Activated effector memory CD4-positive, alpha-beta T cell treated with anti-CD3 and anti-CD28 coated beads, Interleukin-2, amount 50 U/mL, for 16 hours (primary cell): ENCODE data around the gene IPP.
"Not testable (repeated sequence)": the region's sequence is repeated elsewhere in the genome, so short reads cannot be mapped to it uniquely, and the experiment has no call there.

Experiments
- DNase-seq: peaks from one replicate; pipeline ENCODE4 v3.0.0-alpha.2; 2020

Gene IPP

DNA sequence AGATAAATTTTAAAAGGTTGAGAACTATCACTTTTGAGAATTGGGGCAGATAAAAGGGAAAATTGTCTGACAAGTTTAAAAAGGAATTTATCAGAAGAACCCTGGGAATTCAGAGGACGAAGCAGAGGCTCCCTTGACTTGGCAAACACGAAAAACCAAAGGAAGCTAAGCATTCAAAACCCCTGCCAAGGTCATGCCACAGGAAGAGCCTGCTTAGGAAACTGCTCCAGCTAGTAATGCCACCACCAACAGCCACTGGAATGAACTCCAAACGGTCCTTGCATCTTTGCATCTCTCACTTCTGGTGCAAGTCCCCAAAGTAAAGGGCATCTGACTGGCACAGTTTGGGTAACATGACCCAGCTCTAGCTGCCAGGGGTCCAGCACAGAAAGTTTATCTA is 71.3 kb downstream of the IPP start:
- DNase-seq = no peak

DNA sequence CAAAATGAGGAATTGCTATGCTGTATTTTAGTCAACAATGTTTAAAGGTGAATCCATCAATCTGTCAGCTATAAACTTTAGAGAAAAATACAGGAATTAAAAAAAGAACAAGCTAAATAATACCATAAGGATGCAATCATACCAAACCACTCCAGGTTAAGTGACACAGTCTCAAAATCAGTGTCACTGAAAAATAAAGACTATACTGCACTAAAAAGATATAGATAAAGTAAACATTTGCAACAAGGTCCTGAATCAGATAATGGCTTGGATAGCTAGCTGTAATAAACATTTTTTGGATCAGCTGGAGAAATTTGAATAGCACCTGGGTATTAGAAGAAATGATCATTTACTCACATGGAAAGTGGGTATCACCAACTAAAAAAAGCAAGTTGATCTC is 72.0 kb downstream of the IPP start:
- DNase-seq = no peak

DNA sequence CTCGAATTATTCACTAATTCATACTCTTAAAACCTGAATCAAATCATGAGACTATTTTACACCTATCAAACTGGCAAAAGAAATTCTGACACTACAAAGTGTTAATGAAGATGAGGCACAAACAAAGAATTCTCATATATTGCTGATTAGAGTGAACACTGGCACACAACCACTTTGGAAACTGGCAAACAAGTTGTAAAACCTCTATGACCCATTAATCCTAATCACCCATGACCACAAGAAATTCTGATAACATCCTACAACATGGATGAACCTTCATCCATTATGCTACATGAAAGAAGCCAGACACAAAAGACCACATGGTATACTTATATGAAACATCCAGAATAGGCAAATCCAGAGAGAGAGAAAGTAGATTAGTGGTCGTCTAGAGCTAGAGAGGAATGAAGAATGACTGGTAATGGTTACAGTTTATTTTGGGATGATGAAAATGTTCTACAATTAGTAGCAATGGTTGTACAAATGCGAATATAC is 72.7 kb downstream of the IPP start:
- no peak for DNase-seq

DNA sequence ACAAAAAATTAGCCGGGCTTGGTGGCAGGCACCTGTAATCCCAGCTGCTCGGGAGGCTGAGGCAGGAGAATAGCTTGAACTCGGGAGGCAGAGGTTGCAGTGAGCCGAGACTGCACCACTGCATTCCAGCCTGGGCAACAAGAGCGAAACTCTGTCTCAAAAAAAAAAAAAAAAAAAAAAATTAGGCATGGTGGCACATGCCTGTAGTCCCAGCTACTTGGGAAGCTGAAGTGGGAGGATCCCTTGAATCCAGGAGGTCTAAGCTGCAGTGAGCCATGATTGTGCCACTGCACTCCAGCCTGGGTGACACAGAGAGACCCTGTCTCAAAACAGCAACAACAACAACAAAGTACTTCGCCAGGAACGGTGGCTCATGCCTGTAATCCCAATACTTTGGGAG is 73.9 kb downstream of the IPP start:
- not testable (repeated sequence) for DNase-seq

DNA sequence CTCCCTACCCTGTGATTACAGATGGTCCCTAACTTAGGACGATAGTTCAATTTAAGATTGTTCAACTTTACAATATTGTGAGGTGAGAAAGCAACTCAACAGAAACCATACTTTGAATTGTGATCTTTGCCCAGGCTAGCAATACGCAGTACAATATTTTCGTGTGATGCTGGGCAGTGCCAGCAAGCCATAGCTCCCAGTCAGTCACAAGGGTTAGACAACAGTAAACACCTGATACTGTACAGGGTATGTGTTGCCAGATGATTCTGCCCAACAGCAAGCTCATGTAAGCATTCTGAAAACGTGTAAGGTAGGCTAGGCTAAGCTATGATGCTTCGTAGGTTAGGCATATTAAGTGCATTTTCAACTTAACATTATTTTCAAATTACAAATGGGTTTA is 76.0 kb downstream of the IPP start:
- DNase-seq = no peak

DNA sequence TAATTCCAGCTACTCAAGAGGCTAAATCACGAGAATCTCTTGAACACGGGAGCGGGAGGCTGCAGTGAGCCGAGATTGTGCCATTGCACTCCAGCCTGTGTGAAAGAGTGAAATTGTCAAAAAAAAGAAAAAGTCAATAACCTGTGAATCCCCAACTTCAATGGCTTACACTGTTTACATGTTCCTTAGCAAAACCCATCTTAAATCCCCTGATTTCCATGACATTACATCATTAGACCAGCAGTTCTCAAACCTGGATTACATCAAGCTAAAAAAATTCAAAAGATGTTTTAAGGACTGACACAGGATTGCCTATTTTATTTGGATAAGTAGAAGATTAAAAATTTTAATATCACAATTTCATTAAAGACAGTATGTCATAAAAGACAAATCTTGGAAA is 76.5 kb downstream of the IPP start:
- DNase-seq = no peak

DNA sequence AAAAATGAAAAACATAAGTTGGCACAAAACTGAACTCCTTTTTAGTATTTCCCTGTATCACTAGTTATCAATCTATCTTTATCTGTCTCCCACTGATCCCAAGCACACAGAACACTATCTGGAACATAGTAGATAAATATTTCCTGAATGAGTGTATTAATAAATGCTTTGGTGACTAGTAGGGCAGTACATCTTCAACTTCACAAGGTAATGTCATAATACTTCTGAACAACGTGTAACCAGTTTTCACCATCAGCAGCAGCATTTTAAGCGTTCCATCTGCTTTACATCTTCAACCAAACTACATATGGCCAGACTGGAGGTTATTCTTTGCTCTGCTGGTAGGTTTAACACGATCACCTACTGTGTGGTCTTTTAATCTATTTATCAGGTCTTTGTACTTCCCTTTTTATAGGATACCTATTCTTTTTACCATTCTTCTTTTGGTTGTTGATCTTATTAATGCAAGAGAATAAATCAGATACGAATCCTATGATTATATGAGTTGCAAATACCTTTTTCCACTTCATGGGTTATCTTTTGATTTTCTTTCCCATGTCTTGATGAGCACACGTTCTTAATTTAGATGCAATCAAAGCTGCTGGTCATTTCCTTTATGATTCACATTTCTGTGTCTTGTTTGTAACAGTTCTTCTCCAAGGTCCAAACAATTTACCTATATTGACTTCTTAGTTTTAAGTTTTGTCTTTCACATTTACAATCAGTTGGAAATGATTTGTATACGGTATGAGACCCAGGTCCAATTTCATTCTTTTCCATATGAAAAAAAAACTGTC is 80.4 kb downstream of the IPP start:
- no peak for DNase-seq

DNA sequence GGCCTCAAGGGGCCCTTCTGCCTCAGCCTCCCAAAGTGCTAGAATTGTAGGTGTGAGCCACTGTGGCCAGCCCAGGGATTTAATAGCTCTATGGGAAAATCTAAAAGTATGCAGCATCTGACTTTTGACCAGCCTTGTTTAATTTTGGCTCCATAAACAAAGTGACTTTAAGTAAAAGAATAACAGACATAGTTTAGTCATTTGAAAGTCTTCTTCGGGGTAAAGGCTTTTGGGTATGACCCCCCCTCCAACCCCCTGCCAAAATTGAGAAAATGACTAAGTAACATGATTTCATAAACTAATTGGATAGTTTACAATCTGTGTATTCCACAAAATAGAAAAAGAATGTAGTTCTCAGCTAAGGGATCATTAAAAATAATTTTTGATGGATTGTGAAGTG is 81.1 kb downstream of the IPP start:
- no peak for DNase-seq

DNA sequence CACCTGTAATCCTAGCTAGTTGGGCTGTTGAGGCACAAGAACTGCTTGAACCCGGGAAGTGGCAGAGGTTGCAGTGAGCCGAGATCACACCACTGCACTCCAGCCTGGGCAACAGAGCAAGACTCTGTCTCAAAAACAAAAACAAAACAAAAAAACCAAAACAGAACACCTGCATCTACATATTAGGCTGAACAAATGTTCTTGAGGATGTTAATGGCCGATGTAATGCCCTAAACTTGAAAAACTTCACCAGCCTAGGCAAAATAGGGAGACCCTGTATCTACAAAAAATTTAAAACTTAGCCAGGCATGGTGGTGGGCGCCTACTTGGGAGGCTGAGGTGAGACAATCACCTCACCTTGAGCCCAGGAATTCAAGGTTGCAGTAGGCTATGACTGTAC is 81.9 kb downstream of the IPP start:
- no peak for DNase-seq

DNA sequence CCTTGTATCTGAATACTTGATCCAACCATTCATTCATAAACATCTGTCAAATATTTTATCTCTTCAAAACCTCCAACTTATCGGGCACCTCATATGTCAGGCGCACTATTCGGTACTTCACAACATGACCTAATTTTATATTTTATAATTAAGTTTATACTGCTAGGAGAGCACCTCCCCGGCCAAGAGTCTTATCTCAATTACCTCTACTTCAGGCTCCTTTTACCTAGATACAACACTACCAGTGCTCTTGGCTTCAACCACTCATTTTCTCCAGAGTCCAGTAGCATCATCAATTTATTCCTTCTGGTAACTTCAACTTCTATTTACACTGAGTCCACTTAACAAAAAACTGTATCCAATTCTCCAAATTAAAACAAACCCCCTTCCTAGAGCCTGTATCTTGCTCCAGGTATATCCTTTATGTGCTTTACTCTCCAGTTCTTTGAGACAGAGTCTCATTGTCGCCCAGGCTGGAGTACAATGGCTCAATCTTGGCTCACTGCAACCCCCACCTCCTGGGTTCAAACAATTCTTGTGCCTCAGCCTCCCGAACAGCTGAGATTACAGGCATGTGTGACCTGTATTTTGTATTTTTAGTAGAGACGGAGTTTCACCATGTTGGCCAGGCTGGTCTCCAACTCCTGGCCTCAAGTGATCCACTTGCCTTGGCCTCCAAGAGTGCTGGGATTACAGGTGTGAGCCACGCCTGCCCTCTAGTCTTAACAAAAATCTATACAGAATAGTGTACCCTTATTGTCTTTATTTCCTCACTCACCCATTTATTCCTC is 82.9 kb downstream of the IPP start:
- DNase-seq = no peak

DNA sequence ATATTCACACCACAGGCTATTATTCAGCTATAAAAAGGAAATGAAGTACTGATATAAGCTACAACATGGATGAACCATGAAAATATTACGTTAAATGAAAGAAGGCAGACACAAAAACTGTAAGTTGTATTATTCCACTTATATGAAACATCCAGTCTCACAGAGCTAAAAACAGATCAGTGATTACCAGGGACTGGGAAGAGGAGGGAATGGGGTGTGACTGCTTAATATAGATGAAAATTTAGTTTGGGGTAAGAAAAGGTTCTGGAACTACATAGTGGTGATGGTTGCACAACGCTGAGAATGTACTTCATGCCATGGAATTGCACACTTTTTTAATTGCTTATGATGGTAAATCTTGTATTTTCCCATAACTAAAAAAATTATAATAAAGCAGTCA is 83.6 kb downstream of the IPP start:
- no peak for DNase-seq

DNA sequence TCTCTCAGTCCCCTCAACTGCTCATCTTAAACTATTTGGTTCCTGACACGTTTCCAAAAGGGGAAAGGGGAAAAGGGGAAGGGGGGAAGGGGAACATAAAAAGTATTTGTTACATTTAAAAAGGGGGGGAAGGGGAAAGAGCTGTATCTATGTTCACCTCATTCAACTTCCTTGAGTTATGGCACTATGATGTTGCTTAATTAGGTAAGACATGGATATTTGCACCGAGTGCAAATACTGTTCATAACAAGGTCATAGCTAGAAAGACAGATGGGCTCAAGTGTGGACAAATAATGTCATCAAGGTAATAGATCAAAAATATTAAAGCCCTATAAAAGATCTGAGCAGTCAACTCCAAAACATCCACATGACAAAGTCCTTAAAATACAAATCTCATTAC is 90.1 kb downstream of the IPP start:
- no peak for DNase-seq

DNA sequence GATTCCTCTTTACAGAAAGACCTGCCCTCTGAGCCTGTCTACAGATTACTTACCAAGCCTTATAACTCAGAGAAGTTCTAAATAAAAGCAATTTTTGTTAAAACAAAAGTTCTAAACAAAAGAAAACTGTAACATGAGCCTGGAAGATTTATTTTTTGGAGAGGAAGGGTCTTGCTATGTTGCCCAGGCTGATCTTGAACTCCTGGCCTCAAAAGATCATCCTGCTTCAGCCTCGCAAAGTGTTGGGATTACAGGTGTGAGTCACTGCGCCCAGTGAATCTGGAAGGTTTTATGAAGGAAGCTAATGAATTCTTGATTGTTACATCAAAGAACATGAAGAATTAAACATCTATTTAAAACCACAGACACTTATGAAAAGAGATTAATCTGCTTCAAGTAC is 91.2 kb downstream of the IPP start:
- DNase-seq = no peak

DNA sequence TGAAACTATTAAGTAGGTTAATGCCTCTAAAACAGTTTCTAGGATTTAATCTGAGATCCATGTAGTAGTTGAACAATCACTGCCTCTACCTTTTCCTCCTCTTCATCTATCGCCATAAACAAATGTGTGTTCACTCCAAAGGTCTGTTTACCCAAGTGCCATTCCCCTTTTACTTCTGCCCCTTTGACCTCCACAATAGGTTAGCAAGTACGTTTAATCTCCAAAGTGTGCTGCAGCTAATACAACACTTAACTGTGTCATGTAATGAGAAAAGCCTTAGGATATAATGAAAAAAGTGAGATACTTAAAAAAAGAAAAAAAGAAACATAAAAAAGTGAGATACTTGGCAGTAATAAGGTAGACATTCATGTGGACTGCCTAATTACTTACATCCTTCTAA is 92.3 kb downstream of the IPP start:
- DNase-seq = no peak

DNA sequence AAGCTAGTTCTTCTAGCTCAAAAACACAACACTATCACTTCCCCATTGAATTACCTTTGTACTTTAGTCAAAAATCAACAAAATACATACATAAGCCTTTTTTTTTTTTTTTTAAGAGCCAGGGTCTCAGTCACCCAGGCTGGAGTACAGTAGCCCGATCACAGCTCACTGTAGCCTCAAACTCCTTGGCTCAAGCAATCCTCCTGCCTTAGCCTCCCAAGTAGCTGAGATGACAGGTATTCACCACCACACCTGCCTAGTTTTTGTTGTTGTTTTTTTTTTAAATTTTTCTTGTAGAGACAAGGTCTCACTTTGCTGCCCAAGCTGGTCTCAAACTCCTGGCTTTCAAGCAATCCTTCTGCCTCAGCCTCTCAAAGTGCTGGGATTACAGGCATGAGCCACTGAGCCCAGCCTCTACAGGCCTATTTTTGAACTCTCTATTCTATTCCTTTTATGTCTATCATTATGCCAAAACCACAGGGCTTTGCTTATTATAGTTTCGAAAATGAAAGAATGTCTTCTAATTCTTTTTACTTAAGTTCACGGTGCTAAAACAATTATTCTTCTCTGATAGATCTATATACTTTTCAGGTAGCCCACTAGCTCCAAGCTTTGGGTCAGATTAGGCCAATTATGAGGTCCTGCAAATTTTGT is 93.8 kb downstream of the IPP start:
- no peak for DNase-seq

DNA sequence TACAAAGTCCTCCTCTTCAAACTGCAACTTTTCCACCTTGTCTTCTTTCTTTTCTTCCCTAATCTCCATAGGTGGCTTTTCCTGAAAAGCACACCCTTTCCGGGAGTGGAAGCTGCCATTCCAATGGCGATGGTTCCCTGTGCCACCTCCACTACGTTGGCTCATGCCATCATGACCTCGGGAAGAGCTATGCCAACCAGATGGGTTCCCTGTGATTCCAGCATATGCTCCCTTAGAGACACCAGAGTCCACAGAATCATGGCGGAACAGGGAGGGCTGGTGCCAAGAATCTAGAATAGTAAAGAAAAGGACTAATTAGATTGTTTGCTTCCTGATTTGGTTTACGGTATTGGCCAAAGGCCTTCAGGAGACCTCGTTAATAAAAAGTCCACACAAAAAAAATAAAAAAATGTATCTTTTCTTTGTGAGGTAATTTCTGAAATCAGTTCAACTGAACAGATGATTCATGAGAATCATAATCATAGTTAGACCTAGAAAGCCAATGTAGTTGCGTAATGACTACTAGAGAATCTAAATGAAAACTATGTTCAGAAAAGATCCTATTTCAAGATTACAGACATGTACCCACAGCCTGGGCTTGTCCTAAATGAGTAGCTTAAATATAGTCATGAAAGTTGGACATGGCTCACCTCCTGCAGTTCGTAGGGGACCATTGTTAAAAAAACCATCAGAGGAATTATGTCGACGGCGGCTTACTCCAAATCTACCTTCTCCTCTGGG is 95.7 kb downstream of the IPP start:
- no peak for DNase-seq
